Measurements from ENCODE around the gene NABP2.

- no peak for TF ChIP-seq EZH2 (IDR thresholded peaks at IDR 0.05)
- no peak for TF ChIP-seq CTCF (IDR thresholded peaks at IDR 0.05)
Measured at GRCh38 chr12:56192582-56192981, 31.6 kb upstream of the NABP2 start.
